DND-41 (cell line): Measurements from ENCODE around the gene MYL10.

Experiments used
- ATAC-seq: fragments of 200-7000 bp; cut with Tn5 transposase; 3 replicates; pipeline ENCODE4 v1.9.1; 2021; ENCODE audit warnings: low read depth; ENCODE audit not compliant: insufficient read depth
- DNase-seq: peaks from one replicate; pipeline ENCODE4 v3.0.0-alpha.2; 2020
- H2AFZ ChIP-seq: 2 replicates; pipeline ENCODE4 v1.6.0; 2012; ENCODE audit warnings: low read depth, low read length
- H3K27ac ChIP-seq: 2 replicates; pipeline ENCODE4 v1.5.1; 2012; ENCODE audit warnings: low read length, inconsistent platforms
- H3K27me3 ChIP-seq: fragments of 200-600 bp; sonication (generic); 2 replicates; pipeline ENCODE4 v1.6.0; 2012; ENCODE audit warnings: low read length, mild to moderate bottlenecking, inconsistent platforms; ENCODE audit not compliant: insufficient read depth, poor library complexity
- H3K36me3 ChIP-seq: 2 replicates; pipeline ENCODE4 v1.5.1; 2012; ENCODE audit warnings: low read length, inconsistent platforms; ENCODE audit not compliant: insufficient read depth
- H3K4me1 ChIP-seq: 2 replicates; pipeline ENCODE4 v1.5.1; 2012; ENCODE audit warnings: mild to moderate bottlenecking, low read length; ENCODE audit not compliant: insufficient read depth
- H3K4me2 ChIP-seq: 2 replicates; pipeline ENCODE4 v1.6.0; 2012; ENCODE audit warnings: mild to moderate bottlenecking, moderate library complexity, low read length, inconsistent platforms; ENCODE audit not compliant: insufficient read depth
- H3K4me3 ChIP-seq, 2 experiments: fragments of 200-600 bp in 1 of 2; shearing (Covaris generic) in 1 of 2; 2 replicates each; pipeline ENCODE4 v1.5.1; 2012 to 2016; ENCODE audit warnings: inconsistent platforms in 2 of 2, low read length in 2 of 2, mild to moderate bottlenecking in 2 of 2, low read depth in 1 of 2, moderate library complexity in 1 of 2
- H3K79me2 ChIP-seq: 2 replicates; pipeline ENCODE4 v1.6.0; 2012; ENCODE audit warnings: low read length, inconsistent platforms; ENCODE audit not compliant: insufficient read depth
- H3K9ac ChIP-seq: 2 replicates; pipeline ENCODE4 v1.6.0; 2012; ENCODE audit warnings: low read depth, mild to moderate bottlenecking, inconsistent platforms, low read length, moderate library complexity
- H3K9me3 ChIP-seq: 2 replicates; pipeline ENCODE4 v1.5.1; 2012; ENCODE audit warnings: low read length, moderate library complexity, mild to moderate bottlenecking, inconsistent platforms; ENCODE audit not compliant: insufficient read depth, severe bottlenecking
- H4K20me1 ChIP-seq: 2 replicates; pipeline ENCODE4 v1.6.0; 2012; ENCODE audit warnings: low read length; ENCODE audit not compliant: insufficient read depth
- EZH2 ChIP-seq: IDR thresholded peaks from 3 replicates; pipeline ENCODE4 v1.6.1; 2012; ENCODE audit warnings: borderline replicate concordance, low read depth, mild to moderate bottlenecking, moderate library complexity, low read length, inconsistent platforms; ENCODE audit not compliant: severe bottlenecking
- TF ChIP-seq, protein P1 (sequence below): IDR thresholded peaks from 2 replicates; pipeline ENCODE4 v1.5.1; 2012; ENCODE audit warnings: borderline replicate concordance, low read length, moderate library complexity, mild to moderate bottlenecking; ENCODE audit not compliant: poor library complexity, severe bottlenecking; ENCODE audit errors: extremely low read depth

MYL10 gene

GRCh38 chr7:101563943-101564777 is 64.9 kb downstream of the MYL10 start:
- no peak overlapping the region for H2AFZ ChIP-seq
- no peaks in the 10 kb centered on the region for H3K79me2 ChIP-seq
- H3K4me1 ChIP-seq, result no peaks in the 10 kb centered on the region
- H4K20me1 ChIP-seq, result no peaks in the 10 kb centered on the region
- no peak overlapping the region for H3K4me3 ChIP-seq
- DNase-seq (no peak), ATAC-seq (no peak)
- no peak overlapping the region for H3K4me2 ChIP-seq
- H3K27ac ChIP-seq, result no peak overlapping the region
- no peaks in the 10 kb centered on the region for H3K9me3 ChIP-seq
- no peaks in the 10 kb centered on the region for H3K36me3 ChIP-seq
- no peaks in the 10 kb centered on the region for H3K27me3 ChIP-seq
- H3K9ac ChIP-seq, result no peak overlapping the region
- TF ChIP-seq, protein P1, sequence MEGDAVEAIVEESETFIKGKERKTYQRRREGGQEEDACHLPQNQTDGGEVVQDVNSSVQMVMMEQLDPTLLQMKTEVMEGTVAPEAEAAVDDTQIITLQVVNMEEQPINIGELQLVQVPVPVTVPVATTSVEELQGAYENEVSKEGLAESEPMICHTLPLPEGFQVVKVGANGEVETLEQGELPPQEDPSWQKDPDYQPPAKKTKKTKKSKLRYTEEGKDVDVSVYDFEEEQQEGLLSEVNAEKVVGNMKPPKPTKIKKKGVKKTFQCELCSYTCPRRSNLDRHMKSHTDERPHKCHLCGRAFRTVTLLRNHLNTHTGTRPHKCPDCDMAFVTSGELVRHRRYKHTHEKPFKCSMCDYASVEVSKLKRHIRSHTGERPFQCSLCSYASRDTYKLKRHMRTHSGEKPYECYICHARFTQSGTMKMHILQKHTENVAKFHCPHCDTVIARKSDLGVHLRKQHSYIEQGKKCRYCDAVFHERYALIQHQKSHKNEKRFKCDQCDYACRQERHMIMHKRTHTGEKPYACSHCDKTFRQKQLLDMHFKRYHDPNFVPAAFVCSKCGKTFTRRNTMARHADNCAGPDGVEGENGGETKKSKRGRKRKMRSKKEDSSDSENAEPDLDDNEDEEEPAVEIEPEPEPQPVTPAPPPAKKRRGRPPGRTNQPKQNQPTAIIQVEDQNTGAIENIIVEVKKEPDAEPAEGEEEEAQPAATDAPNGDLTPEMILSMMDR, result no peak
- no peak for TF ChIP-seq EZH2
